K562 (cell line): ENCODE measurements around the gene SLAMF8. TPM values are rescaled to one million over a fixed set of nuclear protein-coding genes. Genes with fewer than 3 reads are reported as not detected.
A peak's percentile ranks its signal among the peaks of the same experiment; 100 is the strongest.

Experiments used
- BDP1 ChIP-seq: IDR thresholded peaks from 3 replicates; pipeline ENCODE4 v1.6.1; 2011; ENCODE audit not compliant: insufficient read length, insufficient read depth
- CEBPB ChIP-seq: fragments of 450-650 bp; IDR thresholded peaks from 2 replicates; pipeline ENCODE4 v1.6.1; 2016; ENCODE audit warnings: missing genetic modification characterization, missing compliant biosample characterization
- DDX20 ChIP-seq: fragments of 450-650 bp; IDR thresholded peaks from 2 replicates; pipeline ENCODE4 v1.6.1; 2016; ENCODE audit warnings: missing genetic modification characterization, low read depth, mild to moderate bottlenecking, missing compliant biosample characterization, moderate library complexity
- ETV6 ChIP-seq, 3 experiments: fragments of 150-350 bp in 1 of 3; sonication (generic) in 1 of 3; formaldehyde crosslinking in 1 of 3; IDR thresholded peaks; 2 replicates each; pipeline versions ENCODE4 v1.6.1 to v1.8.0; 2014 to 2022; ENCODE audit warnings: borderline replicate concordance in 2 of 3, low read depth in 2 of 3, antibody characterized with exemption in 1 of 3, low read length in 1 of 3, mild to moderate bottlenecking in 1 of 3, missing genetic modification reagents in 1 of 3
- HDAC2 ChIP-seq: fragments of 450-650 bp; IDR thresholded peaks from 2 replicates; pipeline ENCODE4 v1.6.1; 2016; ENCODE audit warnings: mild to moderate bottlenecking
- JUND ChIP-seq, 2 experiments: IDR thresholded peaks; 2 replicates in 1 of 2; 3 replicates in 1 of 2; pipeline ENCODE4 v1.6.1; 2011; ENCODE audit warnings: borderline replicate concordance in 2 of 2, low read depth in 2 of 2, low read length in 2 of 2, improper control_type of control experiment in 1 of 2, missing biosample characterization in 1 of 2, missing genetic modification characterization in 1 of 2, missing genetic modification reagents in 1 of 2
- MIER1 ChIP-seq: fragments of 450-650 bp; IDR thresholded peaks from 2 replicates; pipeline ENCODE4 v1.6.1; 2016; ENCODE audit warnings: antibody characterized with exemption, mild to moderate bottlenecking, low read depth
- NFE2L1 ChIP-seq: fragments of 450-650 bp; IDR thresholded peaks from 2 replicates; pipeline ENCODE4 v1.6.1; 2016; ENCODE audit warnings: missing genetic modification characterization, low read depth, mild to moderate bottlenecking, missing compliant biosample characterization, moderate library complexity, borderline replicate concordance
- POLR2AphosphoS5 ChIP-seq: IDR thresholded peaks from 2 replicates; pipeline ENCODE4 v1.6.1; 2011; ENCODE audit warnings: mild to moderate bottlenecking, low read depth, low read length, moderate library complexity; ENCODE audit not compliant: control insufficient read depth, insufficient read depth
- PRPF4 ChIP-seq: fragments of 200-400 bp; formaldehyde crosslinking; IDR thresholded peaks from one replicate; pipeline ENCODE4 v1.6.1; 2017; ENCODE audit warnings: low read length, low read depth, mild to moderate bottlenecking; ENCODE audit not compliant: insufficient read depth, poor library complexity, severe bottlenecking
- RBFOX2 ChIP-seq: fragments of 200-400 bp; formaldehyde crosslinking; IDR thresholded peaks from 2 replicates; pipeline ENCODE4 v1.6.1; 2017; ENCODE audit warnings: low read depth, mild to moderate bottlenecking, low read length, moderate library complexity
- TAF1 ChIP-seq: IDR thresholded peaks from 2 replicates; pipeline ENCODE4 v1.6.1; 2011; ENCODE audit warnings: mild to moderate bottlenecking, low read length, moderate library complexity; ENCODE audit not compliant: insufficient read depth, control insufficient read depth, severe bottlenecking; ENCODE audit errors: extremely low read depth
- U2AF1 ChIP-seq: fragments of 200-400 bp; formaldehyde crosslinking; optimal IDR thresholded peaks from 2 replicates; pipeline ENCODE3; 2017; ENCODE audit warnings: mild to moderate bottlenecking, low read depth, low read length, moderate library complexity
- ZNF764 ChIP-seq: fragments of 250-450 bp; sonication (Bioruptor Pico); IDR thresholded peaks from 2 replicates; pipeline ENCODE4 v1.4.0; 2020; ENCODE audit warnings: low read depth, mild to moderate bottlenecking, moderate library complexity
- polyA plus RNA-seq, 8 experiments: library from polyadenylated mRNA; depleted of rRNA in 4 of 8; stranded (reverse) in 5 of 8; unstranded in 3 of 8; fragments of >200 nt; fragmentation: Nextera tagmentation in 2 of 8; fragmentation: Illumina TruSeq in 1 of 8; extraction: Ambion mirVana in 2 of 8; extraction: Trizol in 1 of 8; gene quantifications; 2 replicates each; pipeline versions ENCODE4 v1.2.1 to v1.2.3, GENCODE V29; 2011 to 2014; ENCODE audit warnings: inconsistent platforms in 1 of 8, missing spikeins in 1 of 8
- total RNA-seq, 7 experiments: library from RNA; depleted of rRNA in 6 of 7; stranded (reverse); fragments of >200 nt in 6 of 7; fragmentation: Illumina TruSeq in 2 of 7; extraction: Trizol in 2 of 7; gene quantifications; 2 replicates each; pipeline versions ENCODE4 v1.2.1 to v1.2.3, GENCODE V29; 2011 to 2021; ENCODE audit warnings: low replicate concordance in 1 of 7
- TF ChIP-seq, protein P1 (sequence below): fragments of 250-450 bp; sonication (Bioruptor Pico); IDR thresholded peaks from 2 replicates; pipeline ENCODE4 v1.5.0; 2022; ENCODE audit warnings: mild to moderate bottlenecking
- TF ChIP-seq, protein P2 (sequence below): IDR thresholded peaks from 3 replicates; pipeline ENCODE4 v1.6.1; 2011; ENCODE audit warnings: borderline replicate concordance, mild to moderate bottlenecking; ENCODE audit not compliant: insufficient read length, insufficient read depth
- TF ChIP-seq, protein P3 (sequence below): sonication (generic); formaldehyde crosslinking; IDR thresholded peaks from 2 replicates; pipeline ENCODE4 v1.8.1; 2023; ENCODE audit warnings: mild to moderate bottlenecking, missing genetic modification reagents, moderate library complexity
- TF ChIP-seq, protein P4 (sequence below), 2 experiments: fragments of 450-650 bp; IDR thresholded peaks; 2 replicates each; pipeline ENCODE4 v1.6.1; 2016

Gene SLAMF8
- total and polyA plus RNA-seq, 9 of the 15 experiments (the other 6 are each of a cell fraction or from before 2014, with no cell fraction given) = not detected

DNA sequence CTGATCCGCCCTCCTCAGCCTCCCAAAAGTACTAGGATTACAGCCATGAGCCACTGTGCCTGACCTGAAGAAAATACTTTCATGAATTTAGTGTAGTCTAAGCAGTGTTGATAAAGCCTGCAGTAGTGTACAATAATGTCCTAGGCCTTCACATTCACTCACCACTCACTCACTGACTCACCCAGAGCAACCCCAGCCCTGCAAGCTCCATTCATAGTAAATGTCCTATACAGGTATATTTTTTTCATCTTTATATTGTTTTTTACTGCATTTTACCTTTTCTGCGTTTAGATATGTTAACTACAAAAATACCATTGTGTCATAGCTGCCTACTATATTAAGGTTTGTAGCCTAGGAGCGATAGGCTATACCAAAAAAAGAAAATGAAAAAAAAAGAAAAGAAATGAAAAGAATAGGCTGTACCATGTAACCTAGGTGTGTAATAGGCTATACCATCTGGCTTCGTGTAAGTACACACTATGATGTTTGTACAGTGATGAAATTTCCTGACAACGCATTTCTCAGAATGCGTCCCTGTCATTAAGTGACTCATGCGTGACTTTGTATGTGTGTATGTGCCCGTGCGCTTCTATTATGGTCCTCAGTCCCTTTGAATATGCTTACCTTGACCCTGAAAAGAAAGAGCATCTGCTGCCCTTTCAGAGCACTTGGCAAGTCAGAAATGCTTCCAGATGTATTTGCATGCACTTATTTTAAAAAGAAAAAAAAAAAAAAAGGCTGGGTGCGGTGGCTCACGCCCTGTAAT lies 9.2 kb upstream of the SLAMF8 start (continued):
- TF ChIP-seq, protein P1, sequence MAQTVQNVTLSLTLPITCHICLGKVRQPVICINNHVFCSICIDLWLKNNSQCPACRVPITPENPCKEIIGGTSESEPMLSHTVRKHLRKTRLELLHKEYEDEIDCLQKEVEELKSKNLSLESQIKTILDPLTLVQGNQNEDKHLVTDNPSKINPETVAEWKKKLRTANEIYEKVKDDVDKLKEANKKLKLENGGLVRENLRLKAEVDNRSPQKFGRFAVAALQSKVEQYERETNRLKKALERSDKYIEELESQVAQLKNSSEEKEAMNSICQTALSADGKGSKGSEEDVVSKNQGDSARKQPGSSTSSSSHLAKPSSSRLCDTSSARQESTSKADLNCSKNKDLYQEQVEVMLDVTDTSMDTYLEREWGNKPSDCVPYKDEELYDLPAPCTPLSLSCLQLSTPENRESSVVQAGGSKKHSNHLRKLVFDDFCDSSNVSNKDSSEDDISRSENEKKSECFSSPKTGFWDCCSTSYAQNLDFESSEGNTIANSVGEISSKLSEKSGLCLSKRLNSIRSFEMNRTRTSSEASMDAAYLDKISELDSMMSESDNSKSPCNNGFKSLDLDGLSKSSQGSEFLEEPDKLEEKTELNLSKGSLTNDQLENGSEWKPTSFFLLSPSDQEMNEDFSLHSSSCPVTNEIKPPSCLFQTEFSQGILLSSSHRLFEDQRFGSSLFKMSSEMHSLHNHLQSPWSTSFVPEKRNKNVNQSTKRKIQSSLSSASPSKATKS (CRISPR knock-in tag) = no peak
- TF ChIP-seq DDX20 (tag) (no peak), ZNF764 (no peak), RBFOX2 (no peak), PRPF4 (no peak), ETV6 (IDR thresholded peaks at IDR 0.05; ENCODE audit: borderline replicate concordance in 1 of 2, low read depth in 2 of 2, low read length in 1 of 2) (no peak), ETV6 (CRISPR knock-in tag; IDR thresholded peaks at IDR 0.05; ENCODE audit: borderline replicate concordance) (no peak), NFE2L1 (no peak), CEBPB (tag) (peak; percentile 55; the same call in 1 of the 2 replicates), TAF1 (no peak), HDAC2 (no peak; the same call in 1 of the 2 replicates), MIER1 (no peak), U2AF1 (no peak), BDP1 (no peak), POLR2AphosphoS5 (no peak), JUND (IDR thresholded peaks at IDR 0.05; ENCODE audit: borderline replicate concordance, low read depth, low read length) (peak; percentile 95), JUND (tag; IDR thresholded peaks at IDR 0.05; ENCODE audit: borderline replicate concordance, low read depth, low read length) (peak; percentile 95)
- TF ChIP-seq, protein P2, sequence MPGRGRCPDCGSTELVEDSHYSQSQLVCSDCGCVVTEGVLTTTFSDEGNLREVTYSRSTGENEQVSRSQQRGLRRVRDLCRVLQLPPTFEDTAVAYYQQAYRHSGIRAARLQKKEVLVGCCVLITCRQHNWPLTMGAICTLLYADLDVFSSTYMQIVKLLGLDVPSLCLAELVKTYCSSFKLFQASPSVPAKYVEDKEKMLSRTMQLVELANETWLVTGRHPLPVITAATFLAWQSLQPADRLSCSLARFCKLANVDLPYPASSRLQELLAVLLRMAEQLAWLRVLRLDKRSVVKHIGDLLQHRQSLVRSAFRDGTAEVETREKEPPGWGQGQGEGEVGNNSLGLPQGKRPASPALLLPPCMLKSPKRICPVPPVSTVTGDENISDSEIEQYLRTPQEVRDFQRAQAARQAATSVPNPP = no peak
- TF ChIP-seq, protein P3, sequence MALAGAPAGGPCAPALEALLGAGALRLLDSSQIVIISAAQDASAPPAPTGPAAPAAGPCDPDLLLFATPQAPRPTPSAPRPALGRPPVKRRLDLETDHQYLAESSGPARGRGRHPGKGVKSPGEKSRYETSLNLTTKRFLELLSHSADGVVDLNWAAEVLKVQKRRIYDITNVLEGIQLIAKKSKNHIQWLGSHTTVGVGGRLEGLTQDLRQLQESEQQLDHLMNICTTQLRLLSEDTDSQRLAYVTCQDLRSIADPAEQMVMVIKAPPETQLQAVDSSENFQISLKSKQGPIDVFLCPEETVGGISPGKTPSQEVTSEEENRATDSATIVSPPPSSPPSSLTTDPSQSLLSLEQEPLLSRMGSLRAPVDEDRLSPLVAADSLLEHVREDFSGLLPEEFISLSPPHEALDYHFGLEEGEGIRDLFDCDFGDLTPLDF = no peak
- TF ChIP-seq, protein P4, sequence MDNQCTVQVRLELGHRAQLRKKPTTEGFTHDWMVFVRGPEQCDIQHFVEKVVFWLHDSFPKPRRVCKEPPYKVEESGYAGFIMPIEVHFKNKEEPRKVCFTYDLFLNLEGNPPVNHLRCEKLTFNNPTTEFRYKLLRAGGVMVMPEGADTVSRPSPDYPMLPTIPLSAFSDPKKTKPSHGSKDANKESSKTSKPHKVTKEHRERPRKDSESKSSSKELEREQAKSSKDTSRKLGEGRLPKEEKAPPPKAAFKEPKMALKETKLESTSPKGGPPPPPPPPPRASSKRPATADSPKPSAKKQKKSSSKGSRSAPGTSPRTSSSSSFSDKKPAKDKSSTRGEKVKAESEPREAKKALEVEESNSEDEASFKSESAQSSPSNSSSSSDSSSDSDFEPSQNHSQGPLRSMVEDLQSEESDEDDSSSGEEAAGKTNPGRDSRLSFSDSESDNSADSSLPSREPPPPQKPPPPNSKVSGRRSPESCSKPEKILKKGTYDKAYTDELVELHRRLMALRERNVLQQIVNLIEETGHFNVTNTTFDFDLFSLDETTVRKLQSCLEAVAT (IDR thresholded peaks at IDR 0.05) = no peak
